HEK293T (cell line): ENCODE data around the gene PLXNA2.

ENCODE experiments used
- ARNT ChIP-seq: fragments of 450-650 bp; IDR thresholded peaks from 2 replicates; pipeline ENCODE4 v1.6.1; 2017; ENCODE audit warnings: mild to moderate bottlenecking
- BHLHE40 ChIP-seq: fragments of 450-650 bp; IDR thresholded peaks from 2 replicates; pipeline ENCODE4 v1.6.1; 2016; ENCODE audit warnings: mild to moderate bottlenecking, moderate library complexity, borderline replicate concordance
- CTBP1 ChIP-seq: fragments of 450-650 bp; IDR thresholded peaks from 2 replicates; pipeline ENCODE4 v1.6.1; 2016; ENCODE audit warnings: borderline replicate concordance
- ELF4 ChIP-seq: fragments of 450-650 bp; IDR thresholded peaks from 2 replicates; pipeline ENCODE4 v1.6.1; 2017; ENCODE audit warnings: antibody characterized with exemption
- FOXA1 ChIP-seq: fragments of 450-650 bp; IDR thresholded peaks from 2 replicates; pipeline ENCODE4 v1.6.1; 2016; ENCODE audit warnings: mild to moderate bottlenecking
- FOXM1 ChIP-seq: fragments of 450-650 bp; IDR thresholded peaks from 2 replicates; pipeline ENCODE4 v1.6.1; 2017; ENCODE audit warnings: mild to moderate bottlenecking, borderline replicate concordance
- HDGF ChIP-seq: fragments of 450-650 bp; IDR thresholded peaks from 2 replicates; pipeline ENCODE4 v1.6.1; 2017; ENCODE audit warnings: antibody characterized with exemption, borderline replicate concordance
- L3MBTL2 ChIP-seq: fragments of 450-650 bp; conservative IDR thresholded peaks from 2 replicates; pipeline ENCODE4 v1.6.1; 2016; ENCODE audit warnings: mild to moderate bottlenecking
- LEF1 ChIP-seq: fragments of 450-650 bp; IDR thresholded peaks from 2 replicates; pipeline ENCODE4 v1.6.1; 2017; ENCODE audit warnings: mild to moderate bottlenecking, borderline replicate concordance
- NFRKB ChIP-seq: fragments of 450-650 bp; IDR thresholded peaks from 2 replicates; pipeline ENCODE4 v1.6.1; 2016; ENCODE audit warnings: mild to moderate bottlenecking, moderate library complexity
- SP1 ChIP-seq: fragments of 450-650 bp; IDR thresholded peaks from 2 replicates; pipeline ENCODE4 v1.6.1; 2017
- SUZ12 ChIP-seq: fragments of 450-650 bp; IDR thresholded peaks from 2 replicates; pipeline ENCODE4 v1.6.1; 2016; ENCODE audit warnings: mild to moderate bottlenecking
- TARDBP ChIP-seq: fragments of 450-650 bp; IDR thresholded peaks from 2 replicates; pipeline ENCODE4 v1.6.1; 2016
- ZNF384 ChIP-seq: fragments of 450-650 bp; IDR thresholded peaks from 2 replicates; pipeline ENCODE4 v1.6.1; 2016

GRCh38 chr1:208142590-208143382 lies 101.4 kb downstream of the PLXNA2 start:
- TF ChIP-seq ARNT (no peak), ELF4 (no peak), HDGF (no peak), NFRKB (no peak), SUZ12 (no peak), LEF1 (no peak), FOXM1 (no peak), BHLHE40 (no peak), TARDBP (no peak), ZNF384 (no peak), CTBP1 (no peak), L3MBTL2 (no peak), SP1 (no peak), FOXA1 (no peak)
